ENCODE measurements around the gene PRKG1.

DNA sequence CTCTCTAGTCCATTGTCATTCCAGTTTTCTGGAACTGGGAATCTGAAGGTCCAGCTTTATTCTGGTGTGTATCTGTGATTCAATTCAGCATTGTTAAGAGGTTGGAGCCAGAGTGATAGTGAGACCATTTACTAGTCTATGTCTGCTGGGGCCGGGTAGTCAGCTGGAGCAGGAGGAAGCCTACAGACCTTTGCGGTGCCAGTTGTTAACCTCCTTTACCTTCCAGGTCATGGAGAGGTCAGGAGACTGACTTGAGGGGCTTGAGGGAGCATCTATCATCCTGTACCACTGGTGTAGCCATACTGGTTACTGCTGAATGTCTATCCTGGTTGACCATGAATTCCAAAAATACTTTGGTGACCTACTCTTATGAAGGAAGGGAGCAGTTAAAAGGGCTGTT lies 634.3 kb downstream of the PRKG1 start:
- no peak for TF ChIP-seq POLR2AphosphoS5 (IDR thresholded peaks at IDR 0.05; ENCODE audit: low read depth, low read length)
- TF ChIP-seq POLR2A (IDR thresholded peaks at IDR 0.05; ENCODE audit: low read depth, low read length) = no peak
- TF ChIP-seq TAF1 (IDR thresholded peaks at IDR 0.05; ENCODE audit: borderline replicate concordance, low read depth, low read length) = no peak
